Measurements from ENCODE around the gene OGN.

The OGN gene

GRCh38 chr9:92369075-92369474 is 35.3 kb downstream of the OGN start:
- in situ Hi-C loops (cut with HindIII; ENCODE audit: low pct_ligation_motif_present, low pct_unique_long_range_greater_than_20kb, low sequenced_read_pairs): no loop called here
- DNase-seq: no peak

GRCh38 chr9:92360083-92360482 is 44.3 kb downstream of the OGN start:
- in situ Hi-C loops (cut with HindIII; ENCODE audit: low pct_ligation_motif_present, low pct_unique_long_range_greater_than_20kb, low sequenced_read_pairs): no loop called here
- DNase-seq: no peak

DNA sequence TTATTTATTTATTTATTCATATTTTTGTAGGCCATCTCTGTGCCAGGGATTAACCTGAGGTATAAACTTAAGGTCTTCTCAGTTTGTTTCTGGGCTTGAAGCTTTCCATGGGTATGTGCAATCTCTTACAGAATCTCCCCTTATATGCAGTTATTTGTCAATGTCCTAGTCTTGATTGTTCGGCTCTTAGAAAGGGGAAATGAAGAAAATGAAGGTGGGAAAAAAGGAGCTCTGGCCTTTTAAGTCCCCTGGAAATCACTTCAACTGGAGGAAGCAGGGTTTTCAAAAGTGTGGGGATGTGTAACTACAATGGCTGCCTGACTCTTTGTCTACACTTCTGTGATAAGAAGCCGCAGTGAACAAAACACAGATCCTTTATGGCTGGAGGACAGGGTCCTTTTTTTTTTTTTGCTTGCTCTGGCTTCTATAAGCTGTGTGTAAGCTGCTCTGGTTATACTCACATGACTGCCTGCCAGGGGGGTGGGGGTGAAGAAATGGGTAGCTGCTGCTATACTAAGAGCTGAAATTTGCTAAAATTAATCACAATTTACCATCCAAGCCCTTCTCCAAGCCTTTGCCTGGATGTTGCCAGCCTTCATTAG is 44.9 kb downstream of the OGN start:
- no peak for DNase-seq
- in situ Hi-C loops (cut with HindIII; ENCODE audit: low pct_ligation_motif_present, low pct_unique_long_range_greater_than_20kb, low sequenced_read_pairs): no loop called here

DNA sequence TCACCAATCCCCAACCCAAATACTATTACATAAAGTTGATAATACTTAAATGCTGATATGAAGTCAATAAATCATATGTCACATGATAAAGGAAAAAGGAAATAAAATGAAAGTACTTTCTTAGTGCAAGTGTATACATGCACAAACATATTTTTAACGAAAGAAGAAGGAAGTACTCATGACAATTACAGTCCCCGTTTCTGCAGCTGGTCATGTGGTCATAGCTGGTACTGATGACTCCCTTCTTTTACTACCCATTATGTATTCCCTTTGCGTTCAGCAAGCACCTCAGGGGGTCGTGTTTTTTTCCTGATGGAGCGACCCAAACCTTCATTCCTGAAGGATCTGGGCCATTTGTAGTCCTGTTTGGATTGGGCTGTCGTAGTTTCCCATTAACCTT is 51.3 kb downstream of the OGN start:
- DNase-seq: no peak
- in situ Hi-C loops (cut with HindIII; ENCODE audit: low pct_ligation_motif_present, low pct_unique_long_range_greater_than_20kb, low sequenced_read_pairs): no loop called here

DNA sequence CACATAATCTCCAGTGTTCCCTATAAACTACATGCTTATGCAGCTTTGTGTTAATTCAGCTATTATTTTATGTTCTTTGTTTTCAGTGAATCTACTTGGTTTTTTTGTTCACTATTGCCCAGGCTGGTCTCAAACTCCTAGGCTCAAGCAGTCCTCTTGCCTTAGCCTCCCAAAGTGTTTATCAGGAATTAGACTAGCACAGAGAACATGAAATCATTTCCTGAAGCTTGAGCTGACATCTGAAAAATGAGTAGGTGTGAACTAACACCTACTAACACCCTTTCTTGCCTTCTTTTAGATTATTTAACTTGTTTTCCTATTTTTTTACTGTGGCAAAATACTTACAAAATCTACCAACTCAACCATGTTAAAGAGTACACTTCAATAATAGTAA is 53.6 kb downstream of the OGN start:
- DNase-seq: no peak
- in situ Hi-C loops (cut with HindIII; ENCODE audit: low pct_ligation_motif_present, low pct_unique_long_range_greater_than_20kb, low sequenced_read_pairs): no loop called here

DNA sequence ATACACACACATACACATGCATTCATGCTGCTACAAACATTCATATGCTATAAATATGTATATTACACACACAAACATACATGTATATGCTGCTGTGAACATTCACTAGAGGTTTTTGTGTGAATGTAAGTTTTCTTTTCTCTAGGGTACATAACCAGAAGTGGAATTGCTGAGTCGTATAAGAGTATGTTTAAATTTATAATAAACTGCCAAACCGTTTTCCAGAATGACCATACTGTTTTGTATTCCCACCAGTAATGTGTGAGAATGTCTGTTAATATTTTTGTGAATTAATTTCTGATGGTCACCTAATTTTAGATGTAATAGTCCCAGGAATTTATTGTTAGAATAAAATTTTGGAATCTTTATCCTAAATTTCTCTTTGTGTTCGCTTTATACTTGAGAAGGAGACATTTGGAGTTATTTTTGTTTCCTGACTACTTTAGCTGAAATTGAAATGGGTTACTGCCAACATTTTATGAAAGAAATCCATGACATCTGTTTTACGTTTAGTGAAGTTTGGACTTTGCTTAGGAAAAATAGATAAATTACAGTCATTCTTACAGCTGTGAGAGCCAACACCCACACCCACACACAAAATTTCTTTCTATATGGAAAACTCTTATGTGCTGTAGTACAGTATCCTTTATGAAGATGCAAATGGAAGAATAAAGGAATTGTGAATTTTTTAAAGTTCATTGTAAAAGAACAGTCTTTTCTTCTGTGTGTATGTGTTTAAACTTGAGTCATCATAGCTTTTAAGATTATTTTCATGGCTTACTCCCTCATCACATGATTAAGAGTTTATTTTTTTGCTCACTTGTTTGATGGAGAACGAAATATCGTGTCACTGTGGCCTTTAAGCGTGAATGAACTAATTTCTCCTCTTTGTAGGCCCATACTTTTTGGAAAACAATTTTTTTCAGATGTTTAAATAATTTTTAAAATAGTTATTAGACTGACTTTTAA is 54.3 kb downstream of the OGN start:
- in situ Hi-C loops (cut with HindIII; ENCODE audit: low pct_ligation_motif_present, low pct_unique_long_range_greater_than_20kb, low sequenced_read_pairs): no loop called here
- DNase-seq: no peak

DNA sequence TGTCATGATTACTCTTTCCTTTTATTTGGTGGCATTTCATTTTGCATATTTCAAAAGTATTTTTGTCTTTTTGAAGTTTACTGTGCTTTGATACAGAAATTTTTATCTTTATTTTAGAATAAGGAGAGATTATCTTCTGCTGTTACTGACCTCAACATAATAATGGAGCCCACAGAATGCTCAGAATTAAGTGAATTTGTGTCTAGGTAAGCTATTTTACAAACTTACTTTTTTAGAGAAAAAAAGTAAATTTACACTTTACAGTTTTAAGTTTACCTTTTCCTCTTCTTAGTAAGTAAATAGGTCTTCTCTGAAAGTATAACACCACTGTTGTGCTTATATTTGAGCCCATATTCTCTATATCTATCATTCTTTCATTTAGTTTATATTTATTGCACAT is 58.8 kb downstream of the OGN start:
- in situ Hi-C loops (cut with HindIII; ENCODE audit: low pct_ligation_motif_present, low pct_unique_long_range_greater_than_20kb, low sequenced_read_pairs): no loop called here
- no peak for DNase-seq

- in situ Hi-C loops (cut with HindIII; ENCODE audit: low pct_ligation_motif_present, low pct_unique_long_range_greater_than_20kb, low sequenced_read_pairs): no loop called here
- no peak for DNase-seq
Observed at GRCh38 chr9:92342825-92343488, 61.4 kb downstream of the OGN start.

- in situ Hi-C loops (cut with HindIII; ENCODE audit: low pct_ligation_motif_present, low pct_unique_long_range_greater_than_20kb, low sequenced_read_pairs): no loop called here
- DNase-seq: no peak
Observed at GRCh38 chr9:92341578-92341977, 62.8 kb downstream of the OGN start.

- no peak for DNase-seq
- in situ Hi-C loops (cut with HindIII; ENCODE audit: low pct_ligation_motif_present, low pct_unique_long_range_greater_than_20kb, low sequenced_read_pairs): no loop called here
Observed at GRCh38 chr9:92333282-92333634, 71.1 kb downstream of the OGN start.

Data from ACHN (cell line).